ENCODE results near the gene ONECUT3.

- no peak for TF ChIP-seq POLR2A (IDR thresholded peaks at IDR 0.05; ENCODE audit: low read length)
- no peak for TF ChIP-seq GATA1 (IDR thresholded peaks at IDR 0.05; ENCODE audit: low read depth, low read length)
These were observed 5.0 kb upstream of the ONECUT3 start for GRCh38 chr19:1748115-1748872.
